SH-SY5Y (cell line): ENCODE data around the gene WWOX.

ENCODE experiments used
- GATA2 ChIP-seq: IDR thresholded peaks from 2 replicates; pipeline ENCODE4 v1.6.1; 2011; ENCODE audit warnings: mild to moderate bottlenecking, low read depth, low read length
- GATA3 ChIP-seq: IDR thresholded peaks from 2 replicates; pipeline ENCODE4 v1.6.1; 2011; ENCODE audit warnings: low read depth, mild to moderate bottlenecking, low read length, moderate library complexity

Gene WWOX

GRCh38 chr16:78211020-78211599, 111.7 kb downstream of the WWOX start:
- no peak for TF ChIP-seq GATA3
- TF ChIP-seq GATA2 = no peak

- TF ChIP-seq GATA3 (no peak), GATA2 (no peak)
Observed at GRCh38 chr16:78211946-78212345, 112.5 kb downstream of the WWOX start.

GRCh38 chr16:78212674-78213073, 113.2 kb downstream of the WWOX start:
- TF ChIP-seq GATA3 (no peak), GATA2 (no peak)

GRCh38 chr16:78213751-78214150, 114.3 kb downstream of the WWOX start:
- no peak for TF ChIP-seq GATA2
- TF ChIP-seq GATA3 = no peak

GRCh38 chr16:78215222-78215621, 115.8 kb downstream of the WWOX start:
- no peak for TF ChIP-seq GATA2
- no peak for TF ChIP-seq GATA3

- no peak for TF ChIP-seq GATA3
- TF ChIP-seq GATA2 = no peak
Observed at GRCh38 chr16:78216166-78216745, 116.8 kb downstream of the WWOX start.

- TF ChIP-seq GATA2 = no peak
- no peak for TF ChIP-seq GATA3
Observed at GRCh38 chr16:78217276-78217675, 117.8 kb downstream of the WWOX start.

GRCh38 chr16:78218279-78218678, 118.8 kb downstream of the WWOX start:
- no peak for TF ChIP-seq GATA2
- no peak for TF ChIP-seq GATA3

- TF ChIP-seq GATA3 (no peak), GATA2 (no peak)
Observed at GRCh38 chr16:78218856-78219651, 119.6 kb downstream of the WWOX start.

- no peak for TF ChIP-seq GATA2
- no peak for TF ChIP-seq GATA3
Observed at GRCh38 chr16:78220571-78220970, 121.1 kb downstream of the WWOX start.

GRCh38 chr16:78221892-78222291, 122.4 kb downstream of the WWOX start:
- TF ChIP-seq GATA3 (no peak), GATA2 (no peak)

- TF ChIP-seq GATA3 = no peak
- no peak for TF ChIP-seq GATA2
Observed at GRCh38 chr16:78224342-78224741, 124.9 kb downstream of the WWOX start.

GRCh38 chr16:78225919-78226318, 126.5 kb downstream of the WWOX start:
- TF ChIP-seq GATA2 (no peak), GATA3 (no peak)

GRCh38 chr16:78227855-78228254, 128.4 kb downstream of the WWOX start:
- TF ChIP-seq GATA3 (no peak), GATA2 (no peak)

- TF ChIP-seq GATA3 (no peak), GATA2 (no peak)
Observed at GRCh38 chr16:78228704-78229103, 129.2 kb downstream of the WWOX start.

- no peak for TF ChIP-seq GATA2
Observed at GRCh38 chr16:78230832-78231231, 131.4 kb downstream of the WWOX start.
